Glomerular visceral epithelial cell (primary cell): ENCODE results near the gene KIR3DL2.
"Not testable (repeated sequence)": the region's sequence is repeated elsewhere in the genome, so short reads cannot be mapped to it uniquely, and the experiment has no call there.

Experiments
- DNase-seq: peaks from one replicate; pipeline ENCODE4 v3.0.0-alpha.2; 2016; ENCODE audit errors: extremely low spot score

KIR3DL2 gene

DNA sequence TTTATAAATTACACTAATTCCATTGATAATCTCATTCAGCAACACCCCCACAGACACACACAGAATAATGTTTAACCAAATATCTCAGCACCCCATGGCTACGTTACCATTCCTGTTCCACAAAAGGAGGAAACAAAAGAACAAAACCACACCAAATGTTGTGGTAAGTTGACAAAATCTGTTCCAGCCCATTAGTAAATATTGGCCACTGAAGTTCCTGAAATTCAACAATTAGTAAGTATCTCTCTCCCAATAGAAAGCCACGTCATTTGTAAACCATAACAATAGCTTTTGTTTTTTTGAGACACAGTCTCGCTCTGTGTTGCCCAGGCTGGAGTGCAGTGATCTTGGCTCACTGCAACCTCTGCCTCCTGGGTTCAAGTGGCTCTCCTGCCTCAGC is 21.5 kb downstream of the KIR3DL2 start:
- DNase-seq, result no peak

DNA sequence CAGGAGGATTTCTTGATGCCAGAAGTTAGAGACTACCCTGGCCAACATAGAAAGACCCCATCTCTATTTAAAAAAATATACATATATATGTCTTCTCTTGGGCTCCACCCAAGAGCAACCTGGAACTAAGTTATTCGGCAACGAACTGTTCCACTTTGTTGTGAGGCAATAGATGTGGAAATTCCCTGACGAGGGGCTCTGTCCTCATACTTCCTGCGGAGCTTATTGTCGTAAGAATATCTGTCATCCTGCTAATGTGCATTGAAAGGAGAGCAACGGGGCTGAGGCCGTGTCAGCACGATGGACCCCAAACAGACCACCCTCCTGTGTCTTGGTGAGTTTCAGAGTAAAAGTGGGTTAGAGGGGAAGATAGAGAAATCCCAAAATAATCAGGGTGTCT is 23.7 kb downstream of the KIR3DL2 start, which contains the start of gene FCAR:
Gene FCAR (plus strand): TSS at position 246 of the 400 bp plus-strand sequence. CDS start 55 bp downstream, at position 301.
- DNase-seq, result no peak

DNA sequence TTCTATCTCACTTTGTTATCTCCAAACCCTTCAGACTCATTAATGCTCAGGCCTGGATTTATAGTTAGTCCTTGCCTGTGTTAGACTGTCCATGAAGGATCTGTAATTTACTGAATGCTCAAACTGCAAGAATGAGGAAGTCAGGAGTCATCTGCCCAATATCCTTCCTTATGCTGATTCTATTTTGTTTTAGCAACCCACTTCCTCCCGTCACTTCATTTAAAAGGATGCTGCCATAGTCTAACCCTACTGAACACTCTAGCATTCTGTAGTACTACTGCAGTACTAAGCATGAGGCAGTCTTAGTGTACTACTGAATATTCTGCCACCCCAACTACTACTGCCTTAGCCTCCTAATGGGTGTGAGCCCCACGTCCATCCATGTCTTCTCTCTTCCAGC is 25.3 kb downstream of the KIR3DL2 start:
- no peak for DNase-seq

DNA sequence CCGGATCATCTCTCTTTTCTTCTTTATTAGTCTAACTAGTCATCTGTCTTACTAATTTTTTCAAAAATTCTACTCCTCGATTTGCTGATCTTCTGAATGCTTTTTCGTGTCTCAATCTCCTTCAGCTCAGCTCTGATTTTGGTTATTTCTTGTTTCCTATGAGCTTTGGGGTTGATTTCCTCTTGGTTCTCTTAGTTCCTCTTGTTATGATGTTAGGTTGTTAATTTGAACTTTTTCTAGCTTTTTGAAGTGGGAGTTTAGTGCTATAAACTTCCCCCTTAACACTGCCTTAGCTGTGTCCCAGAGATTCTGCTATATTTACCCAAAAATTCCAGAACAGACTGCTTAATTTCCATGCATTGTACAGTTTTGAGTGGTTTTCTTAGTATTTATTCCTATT is 27.2 kb downstream of the KIR3DL2 start:
- DNase-seq, result no peak

DNA sequence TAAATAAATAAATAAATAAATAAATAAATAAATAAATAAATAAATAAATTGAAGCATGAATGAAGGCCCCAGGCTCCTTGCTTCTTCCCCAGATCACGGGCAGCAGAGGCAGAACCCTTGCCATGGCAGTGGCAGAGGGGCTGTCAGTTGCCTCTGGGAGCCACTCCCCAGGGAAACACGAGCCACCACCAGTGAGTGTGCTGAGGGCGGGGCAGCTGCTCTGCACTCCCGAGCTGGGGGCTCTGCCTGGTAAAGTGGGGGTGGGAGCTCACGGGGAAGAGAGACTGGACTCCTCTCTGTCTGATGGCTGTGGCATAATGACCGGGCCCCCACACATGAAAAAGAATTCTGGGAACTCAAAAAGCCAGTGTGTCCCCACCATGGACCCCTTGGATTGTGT is 31.6 kb downstream of the KIR3DL2 start:
- DNase-seq, result no peak

DNA sequence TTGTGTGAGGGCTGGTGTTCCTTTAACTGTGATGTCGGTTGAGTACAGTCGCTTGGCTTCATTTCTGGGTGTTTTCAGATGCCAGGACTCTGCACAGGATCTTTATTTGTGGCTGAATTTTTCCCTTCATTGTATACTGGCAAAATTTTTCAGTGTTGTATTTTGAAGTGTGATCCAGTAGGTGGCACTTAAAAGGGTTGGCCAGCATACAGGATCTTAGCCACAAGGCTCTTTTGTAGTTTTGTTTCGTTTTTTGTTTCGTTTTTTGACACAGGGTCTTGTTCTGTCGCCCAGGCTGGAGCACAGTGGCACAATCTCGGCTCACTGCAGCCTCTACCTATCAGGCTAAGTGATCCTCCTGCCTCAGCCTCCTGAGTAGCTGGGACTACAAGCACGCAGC is 32.5 kb downstream of the KIR3DL2 start:
- no peak for DNase-seq

DNA sequence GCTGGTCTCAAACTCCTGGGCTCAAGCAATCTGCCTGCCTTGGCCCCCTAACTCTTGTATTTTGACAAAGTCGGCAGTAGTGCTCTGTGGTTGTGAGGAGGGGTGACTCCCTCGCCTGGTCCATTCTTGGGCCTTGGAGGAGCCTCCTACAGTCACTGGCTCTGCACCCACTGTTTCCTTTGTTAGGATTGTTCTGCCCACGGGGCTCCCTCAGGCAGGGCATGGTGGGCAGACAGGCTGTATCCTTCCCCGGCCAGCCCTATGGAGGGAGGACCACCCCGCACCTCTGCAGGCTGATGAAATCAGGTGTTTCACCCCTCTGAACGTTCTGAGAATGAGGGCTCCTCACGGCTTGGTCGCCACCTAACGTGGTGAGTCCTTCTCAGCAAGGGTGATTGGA is 33.0 kb downstream of the KIR3DL2 start:
- DNase-seq, result no peak

DNA sequence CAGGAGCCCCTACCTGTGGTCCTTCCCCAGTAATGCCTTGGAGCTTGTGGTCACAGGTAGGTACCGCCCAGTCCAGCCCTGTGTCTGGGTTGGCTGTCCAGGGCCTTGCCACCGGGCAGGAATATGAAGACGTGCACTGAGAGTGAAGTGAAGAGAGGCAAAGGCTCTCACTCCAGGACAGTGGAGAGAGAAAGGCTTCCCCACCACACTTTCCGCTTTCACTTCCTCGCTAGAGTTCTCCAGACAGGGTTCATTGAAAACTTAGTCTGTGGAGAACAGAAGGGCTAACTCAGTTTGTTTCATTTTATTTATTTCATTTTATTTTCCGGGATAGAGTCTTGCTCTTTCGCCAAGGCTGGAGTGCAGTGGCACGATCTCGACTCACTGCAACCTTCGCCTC is 38.0 kb downstream of the KIR3DL2 start:
- no peak for DNase-seq

DNA sequence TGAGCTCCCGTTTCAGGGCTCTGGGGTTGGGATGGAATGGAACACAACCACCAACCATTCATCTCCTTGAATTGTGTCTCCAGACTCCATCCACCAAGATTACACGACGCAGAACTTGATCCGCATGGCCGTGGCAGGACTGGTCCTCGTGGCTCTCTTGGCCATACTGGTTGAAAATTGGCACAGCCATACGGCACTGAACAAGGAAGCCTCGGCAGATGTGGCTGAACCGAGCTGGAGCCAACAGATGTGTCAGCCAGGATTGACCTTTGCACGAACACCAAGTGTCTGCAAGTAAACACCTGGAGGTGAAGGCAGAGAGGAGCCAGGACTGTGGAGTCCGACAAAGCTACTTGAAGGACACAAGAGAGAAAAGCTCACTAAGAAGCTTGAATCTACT is 39.3 kb downstream of the KIR3DL2 start:
- no peak for DNase-seq

DNA sequence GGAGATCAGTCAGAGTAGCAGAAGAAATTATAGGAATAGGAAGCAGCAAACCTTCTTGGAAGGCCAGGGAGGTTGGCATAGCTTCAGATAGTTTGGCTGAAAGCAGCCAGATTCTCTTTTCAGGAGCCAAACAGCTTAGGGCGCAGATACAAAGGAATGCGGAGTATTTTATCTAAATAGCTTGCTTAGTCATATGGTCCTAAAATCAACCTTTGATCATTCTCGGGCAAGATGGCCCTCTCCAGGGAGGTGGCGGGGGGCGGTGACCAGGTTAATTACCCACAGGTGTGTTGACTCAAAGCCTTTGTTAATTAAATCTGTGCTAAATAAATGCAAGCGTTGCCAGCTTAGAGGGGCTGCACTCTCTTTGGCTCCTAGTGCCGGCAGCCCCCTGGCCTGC is 43.2 kb downstream of the KIR3DL2 start:
- no peak for DNase-seq

DNA sequence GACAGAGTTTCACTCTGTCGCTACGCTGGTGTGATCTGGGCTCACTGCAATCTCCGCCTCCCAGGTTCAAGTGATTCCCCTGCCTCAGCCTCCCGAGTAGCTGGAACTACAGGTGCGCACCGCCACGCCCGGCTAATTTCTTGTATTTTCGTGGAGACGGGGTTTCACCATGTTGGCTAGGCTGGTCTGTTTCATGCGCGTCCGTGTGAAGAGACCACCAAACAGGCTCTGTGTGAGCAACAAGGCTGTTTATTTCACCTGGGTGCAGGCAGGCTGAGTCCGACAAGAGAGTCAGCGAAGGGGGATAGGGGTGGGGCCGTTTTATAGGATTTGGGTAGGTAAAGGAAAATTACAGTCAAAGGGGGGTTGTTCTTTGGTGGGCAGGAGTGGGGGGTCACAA is 43.9 kb downstream of the KIR3DL2 start:
- not testable (repeated sequence) for DNase-seq

DNA sequence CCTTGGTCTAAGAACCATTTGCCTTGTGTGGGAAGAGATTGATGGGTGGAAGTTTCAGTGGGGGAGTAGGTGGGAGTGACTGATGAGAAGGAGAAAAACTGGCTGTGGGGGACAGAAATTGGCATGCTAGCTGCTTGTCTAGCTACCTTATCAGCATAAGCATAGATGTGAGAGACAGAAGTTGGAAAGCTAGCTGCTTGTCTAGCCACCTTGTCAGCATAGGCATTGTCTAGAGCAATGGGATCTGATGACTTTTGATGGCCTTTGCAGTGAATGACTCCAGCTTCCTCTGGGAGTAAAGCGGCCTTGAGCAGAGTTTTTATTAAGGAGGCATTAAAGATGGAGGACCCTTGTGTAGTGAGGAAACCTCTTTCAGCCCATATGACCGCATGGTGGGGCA is 45.8 kb downstream of the KIR3DL2 start:
- DNase-seq, result no peak

DNA sequence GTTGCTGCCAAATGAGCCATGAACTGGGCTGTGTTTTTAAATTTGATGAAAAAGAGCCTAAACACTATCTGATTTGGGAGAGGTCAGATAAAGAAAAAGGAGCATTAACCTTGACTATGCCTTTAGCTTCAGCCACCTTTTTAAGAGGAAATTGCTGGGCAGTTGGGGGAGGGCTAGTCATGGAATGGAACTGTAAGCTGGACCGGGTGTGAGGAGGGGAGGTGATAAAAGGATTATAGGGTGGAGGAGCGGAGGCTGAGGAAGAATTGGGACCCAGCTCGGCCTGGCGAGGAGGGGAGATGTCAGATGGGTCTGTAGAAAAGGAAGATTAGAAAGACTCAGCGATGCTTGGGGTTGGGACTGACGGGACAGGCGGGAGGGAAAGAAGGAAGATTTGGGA is 48.4 kb downstream of the KIR3DL2 start:
- not testable (repeated sequence) for DNase-seq

DNA sequence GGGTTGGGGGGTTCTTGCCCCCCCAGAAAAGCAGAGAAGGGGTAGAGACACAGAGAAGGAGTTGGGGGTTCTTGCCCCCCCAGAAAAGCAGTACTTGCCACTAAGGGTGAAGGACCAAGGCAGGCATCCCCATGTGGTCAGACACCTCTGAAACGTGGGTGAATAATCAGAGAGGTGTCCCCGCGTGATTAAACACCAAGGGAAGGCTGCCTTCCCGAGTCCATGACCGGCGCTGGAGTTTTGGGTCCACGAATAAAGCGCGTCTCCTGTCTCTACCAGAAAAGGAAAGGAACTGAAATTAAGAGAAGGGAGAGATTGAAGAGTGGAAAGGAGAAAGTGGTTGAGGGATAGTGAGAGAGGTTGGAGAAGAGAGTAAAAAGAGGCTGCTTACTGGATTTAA is 49.4 kb downstream of the KIR3DL2 start:
- DNase-seq, result not testable (repeated sequence)

DNA sequence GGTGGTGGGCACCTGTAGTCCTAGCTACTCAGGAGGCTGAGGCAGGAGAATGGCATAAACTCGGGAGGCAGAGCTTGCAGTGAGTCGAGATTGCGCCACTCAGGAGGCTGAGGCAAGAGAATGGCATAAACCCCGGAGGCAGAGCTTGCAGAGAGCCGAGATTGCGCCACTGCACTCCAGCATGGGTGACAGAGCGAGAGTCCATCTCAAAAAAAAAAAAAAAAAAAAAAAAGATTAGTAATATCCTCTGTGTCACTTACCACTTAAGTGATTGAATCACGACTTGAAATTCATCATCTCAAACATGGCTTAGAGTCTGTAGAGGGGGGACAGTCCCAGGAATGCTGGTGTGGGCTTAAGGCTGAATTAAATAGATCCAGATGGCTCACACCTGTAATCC is 50.9 kb downstream of the KIR3DL2 start:
- DNase-seq, result not testable (repeated sequence)

DNA sequence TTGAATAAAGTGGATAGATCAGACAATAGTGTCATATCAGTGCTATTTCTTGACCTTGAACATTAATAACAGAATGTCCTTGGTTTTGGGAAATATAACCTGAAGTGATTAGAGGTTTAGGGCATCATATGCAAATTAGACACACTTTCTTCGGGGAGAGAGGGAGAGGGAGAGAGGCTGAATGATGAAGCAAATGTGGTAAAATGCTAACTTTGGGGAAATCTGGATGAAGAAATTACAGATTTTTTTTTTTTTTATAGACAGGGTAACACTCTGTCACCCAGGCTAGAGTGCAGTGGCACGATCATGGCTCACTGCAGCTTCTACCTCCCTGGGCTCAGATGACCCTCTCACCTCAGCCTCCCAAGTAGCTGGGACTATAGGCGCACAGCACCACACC is 51.8 kb downstream of the KIR3DL2 start:
- no peak for DNase-seq

DNA sequence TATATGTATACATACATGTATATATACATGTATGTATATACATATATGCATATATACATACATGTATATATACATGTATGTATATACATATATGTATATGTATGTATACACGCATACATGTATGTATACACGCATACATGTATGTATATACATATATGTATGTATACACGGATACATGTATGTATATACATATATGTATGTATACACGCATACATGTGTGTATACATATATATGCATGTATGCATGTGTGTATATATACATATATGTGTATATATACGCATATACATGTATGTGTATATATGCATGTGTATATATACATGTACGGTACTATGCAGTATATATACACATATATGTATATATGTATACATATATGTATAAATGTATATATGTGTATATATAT is 53.1 kb downstream of the KIR3DL2 start:
- no peak for DNase-seq

DNA sequence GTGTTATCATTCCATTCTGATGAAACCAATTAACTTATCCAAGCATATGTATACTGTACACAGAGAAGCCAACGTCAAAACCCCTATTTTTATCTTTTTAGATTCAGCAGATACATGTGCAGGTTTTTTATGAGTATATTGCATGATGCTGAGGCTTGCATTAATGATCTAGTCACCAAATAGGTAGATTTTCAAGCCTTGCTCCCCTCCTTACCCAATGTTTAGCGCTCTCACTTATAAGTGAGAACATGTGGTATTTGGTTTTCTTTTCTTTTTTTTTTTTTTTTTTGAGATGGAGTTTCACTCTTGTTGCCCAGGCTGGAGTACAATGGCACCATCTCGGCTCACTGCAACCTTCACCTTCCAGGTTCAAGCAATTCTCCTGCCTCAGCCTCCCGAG is 54.0 kb downstream of the KIR3DL2 start:
- not testable (repeated sequence) for DNase-seq

DNA sequence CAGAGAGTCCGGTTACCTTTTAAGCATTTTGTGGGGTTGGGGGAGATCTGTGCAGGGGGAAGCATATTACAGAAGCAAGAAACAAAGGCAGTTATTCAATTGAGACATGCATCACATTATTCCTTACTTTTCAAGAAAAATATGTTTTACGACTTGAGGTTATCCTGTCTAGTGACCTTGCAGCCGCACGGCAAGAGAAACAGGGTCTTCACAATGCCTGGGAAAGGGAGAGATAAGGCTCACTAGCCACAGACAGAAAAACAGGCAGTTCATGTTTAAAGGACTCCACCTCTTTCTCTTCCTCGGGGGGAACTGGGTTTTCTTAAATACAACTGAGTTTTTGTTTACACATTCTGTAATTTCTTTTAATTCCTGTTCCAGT is 55.2 kb downstream of the KIR3DL2 start:
- DNase-seq, result no peak

DNA sequence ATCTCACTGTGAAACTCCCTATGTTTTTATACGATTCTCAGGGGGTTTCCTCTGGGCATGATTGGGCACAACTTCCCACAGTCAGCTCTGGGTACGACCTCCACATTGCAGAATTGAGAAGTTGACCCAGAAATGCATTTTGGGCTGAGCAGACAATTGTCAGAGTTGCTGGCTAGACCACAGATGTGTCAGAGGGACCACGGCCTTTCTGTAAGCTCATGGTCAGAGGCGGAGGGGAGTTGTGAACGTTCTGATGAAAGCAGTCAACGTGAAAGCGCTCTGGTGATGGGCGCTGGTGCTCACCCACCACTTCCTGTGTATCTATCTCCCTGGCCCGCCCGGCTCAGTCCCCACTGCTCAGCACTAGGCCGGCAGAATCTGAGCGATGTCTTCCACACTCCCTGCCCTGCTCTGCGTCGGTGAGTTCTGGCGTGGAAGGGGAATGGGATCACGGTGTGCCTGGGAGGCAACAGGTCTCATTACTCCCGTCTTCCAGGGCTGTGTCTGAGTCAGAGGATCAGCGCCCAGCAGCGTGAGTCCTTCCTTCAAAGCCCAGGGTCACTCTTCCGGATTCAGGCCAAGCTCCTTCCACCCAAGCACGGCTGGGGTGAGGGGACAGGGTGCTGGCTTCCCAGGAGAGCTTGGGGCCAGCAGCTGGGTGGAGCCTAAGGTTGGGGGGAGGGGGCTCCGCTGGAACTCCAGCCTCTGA is 55.7 kb downstream of the KIR3DL2 start, which contains the start of gene NCR1:
Gene NCR1 (plus strand): TSS at position 346 of the 709 bp plus-strand sequence. CDS start 40 bp downstream, at position 386.
- no peak for DNase-seq

DNA sequence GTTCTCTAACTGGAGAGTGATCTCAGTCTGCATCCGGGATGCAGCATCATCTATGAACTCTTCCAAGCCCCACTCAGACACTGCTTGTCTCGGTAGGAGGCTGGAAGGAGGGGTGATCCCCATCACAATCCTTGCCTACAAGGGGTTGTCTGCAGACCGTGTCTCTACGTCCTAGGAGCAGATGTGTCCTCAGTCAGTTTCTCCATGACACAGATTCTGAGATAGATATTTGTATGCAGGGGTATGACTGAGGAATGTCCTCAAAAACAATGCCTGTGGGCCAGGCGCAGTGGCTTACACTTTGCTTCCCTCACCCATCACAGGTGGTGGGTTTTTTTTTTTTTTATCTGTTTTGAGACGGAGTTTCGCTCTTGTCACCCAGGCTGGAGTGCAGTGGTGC is 56.6 kb downstream of the KIR3DL2 start:
- DNase-seq, result no peak

DNA sequence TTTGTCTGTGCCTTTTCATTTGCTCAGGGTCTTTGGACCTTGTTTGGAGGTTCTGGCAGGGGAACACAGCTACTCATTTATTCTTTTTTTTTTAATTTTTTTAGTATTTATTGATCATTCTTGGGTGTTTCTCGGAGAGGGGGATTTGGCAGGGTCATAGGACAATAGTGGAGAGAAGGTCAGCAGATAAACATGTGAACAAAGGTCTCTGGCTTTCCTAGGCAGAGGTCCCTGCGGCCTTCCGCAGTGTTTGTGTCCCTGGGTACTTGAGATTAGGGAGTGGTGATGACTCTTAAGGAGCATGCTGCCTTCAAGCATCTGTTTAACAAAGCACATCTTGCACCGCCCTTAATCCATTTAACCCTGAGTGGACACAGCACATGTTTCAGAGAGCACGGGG is 57.7 kb downstream of the KIR3DL2 start:
- not testable (repeated sequence) for DNase-seq
